SHP77 treated with DMSO at 0.1 percent for 48 hours (cell line): ENCODE data around the gene TRAP1.
"Not testable (repeated sequence)": the region's sequence is repeated elsewhere in the genome, so short reads cannot be mapped to it uniquely, and the experiment has no call there.

Source experiments
- DNase-seq: peaks from one replicate; lab custom pipeline; 2025; lab: John Stamatoyannopoulos, UW

TRAP1 gene

GRCh38 chr16:3736116-3736515 is 18.8 kb upstream of the TRAP1 start:
- no peak for DNase-seq

- DNase-seq = no peak
Observed at GRCh38 chr16:3735541-3735940, 18.2 kb upstream of the TRAP1 start.

- DNase-seq = no peak
Observed at GRCh38 chr16:3734758-3735221, 17.5 kb upstream of the TRAP1 start.

- no peak for DNase-seq
Observed at GRCh38 chr16:3734084-3734757, 16.9 kb upstream of the TRAP1 start.

- DNase-seq = no peak
Observed at GRCh38 chr16:3732171-3732570, 14.8 kb upstream of the TRAP1 start.

- DNase-seq = no peak
Observed at GRCh38 chr16:3731126-3731935, 14.0 kb upstream of the TRAP1 start.

- no peak for DNase-seq
Observed at GRCh38 chr16:3730161-3731125, 13.1 kb upstream of the TRAP1 start.

- DNase-seq = no peak
Observed at GRCh38 chr16:3729161-3730112, 12.1 kb upstream of the TRAP1 start.

- no peak for DNase-seq
Observed at GRCh38 chr16:3728424-3729160, 11.3 kb upstream of the TRAP1 start.

- no peak for DNase-seq
Observed at GRCh38 chr16:3727806-3728381, 10.6 kb upstream of the TRAP1 start.

- no peak for DNase-seq
Observed at GRCh38 chr16:3726021-3726687, 8.8 kb upstream of the TRAP1 start.

GRCh38 chr16:3725276-3725675 is 8.0 kb upstream of the TRAP1 start:
- no peak for DNase-seq

- DNase-seq = no peak
Observed at GRCh38 chr16:3722508-3722907, 5.2 kb upstream of the TRAP1 start.

- DNase-seq = no peak
Observed at GRCh38 chr16:3720418-3720817, 3.1 kb upstream of the TRAP1 start.

GRCh38 chr16:3718628-3719027 is 1.3 kb upstream of the TRAP1 start:
- no peak for DNase-seq

GRCh38 chr16:3718019-3718391 is 681 bp upstream of the TRAP1 start:
- no peak for DNase-seq

- no peak for DNase-seq
Observed at GRCh38 chr16:3716831-3717234, 491 bp downstream of the TRAP1 start.

- no peak for DNase-seq
Observed at GRCh38 chr16:3715430-3715829, 1.9 kb downstream of the TRAP1 start.

- not testable (repeated sequence) for DNase-seq
Observed at GRCh38 chr16:3714378-3714777, 2.9 kb downstream of the TRAP1 start.
